ENCODE data around the gene ZMYND8.

The ZMYND8 gene

DNA sequence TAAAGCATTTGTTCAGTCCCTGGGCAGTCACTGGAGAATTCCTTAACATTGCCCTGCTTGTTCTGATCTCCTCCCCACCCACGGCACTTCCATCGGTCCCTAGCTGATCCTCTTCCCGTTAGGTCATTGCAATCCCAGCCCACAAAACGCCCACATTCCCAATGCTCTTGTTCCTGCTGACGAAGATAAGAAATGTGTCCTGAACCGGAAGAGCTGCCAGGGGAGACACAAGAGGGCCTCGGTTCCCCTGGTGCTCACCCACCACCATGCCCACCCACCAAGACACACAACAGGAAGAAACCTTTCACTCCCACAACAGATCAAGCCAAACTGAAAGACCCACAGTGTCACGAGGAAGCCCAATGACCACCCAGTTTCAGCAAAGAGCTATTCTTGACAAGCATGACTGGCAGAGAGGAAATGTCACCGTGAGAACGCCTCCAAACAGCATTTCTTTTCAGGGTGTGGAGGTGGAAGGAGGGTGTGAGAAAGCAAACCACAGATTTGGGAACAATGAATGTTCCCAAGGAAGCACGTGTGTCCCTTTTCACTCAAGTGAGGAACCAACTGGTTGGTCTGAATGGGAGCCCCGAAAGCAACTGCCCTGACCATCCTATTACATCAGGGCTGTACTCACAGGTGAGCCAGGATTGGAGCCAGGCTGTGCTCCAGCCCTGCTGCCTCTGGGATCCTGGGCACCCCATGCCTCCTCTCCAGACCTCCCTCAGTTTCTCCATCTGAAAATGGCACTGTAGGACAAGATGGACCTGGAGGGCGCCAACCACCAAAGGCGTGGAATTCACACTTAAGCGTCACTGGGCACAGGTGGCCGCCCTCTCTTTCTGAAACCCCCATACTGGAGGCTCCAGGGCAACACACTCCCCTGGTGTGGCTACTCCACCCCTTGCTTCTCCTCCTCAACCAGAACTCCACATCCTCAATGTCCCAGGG lies 97.5 kb downstream of the ZMYND8 start:
- no peak overlapping the region for H3K4me3 ChIP-seq (ENCODE audit: low read length)
- H3K9me3 ChIP-seq (replicated peaks; ENCODE audit: insufficient read depth, low read length), result no peaks in the 10 kb centered on the region
- H2AFZ ChIP-seq (ENCODE audit: low read length), result no peak overlapping the region
- TF ChIP-seq EZH2 (optimal IDR thresholded peaks at IDR 0.05; ENCODE audit: low read depth, low read length) (no peak), EZH2phosphoT487 (IDR thresholded peaks at IDR 0.05; ENCODE audit: low read length) (no peak)
- TF ChIP-seq, protein P1, sequence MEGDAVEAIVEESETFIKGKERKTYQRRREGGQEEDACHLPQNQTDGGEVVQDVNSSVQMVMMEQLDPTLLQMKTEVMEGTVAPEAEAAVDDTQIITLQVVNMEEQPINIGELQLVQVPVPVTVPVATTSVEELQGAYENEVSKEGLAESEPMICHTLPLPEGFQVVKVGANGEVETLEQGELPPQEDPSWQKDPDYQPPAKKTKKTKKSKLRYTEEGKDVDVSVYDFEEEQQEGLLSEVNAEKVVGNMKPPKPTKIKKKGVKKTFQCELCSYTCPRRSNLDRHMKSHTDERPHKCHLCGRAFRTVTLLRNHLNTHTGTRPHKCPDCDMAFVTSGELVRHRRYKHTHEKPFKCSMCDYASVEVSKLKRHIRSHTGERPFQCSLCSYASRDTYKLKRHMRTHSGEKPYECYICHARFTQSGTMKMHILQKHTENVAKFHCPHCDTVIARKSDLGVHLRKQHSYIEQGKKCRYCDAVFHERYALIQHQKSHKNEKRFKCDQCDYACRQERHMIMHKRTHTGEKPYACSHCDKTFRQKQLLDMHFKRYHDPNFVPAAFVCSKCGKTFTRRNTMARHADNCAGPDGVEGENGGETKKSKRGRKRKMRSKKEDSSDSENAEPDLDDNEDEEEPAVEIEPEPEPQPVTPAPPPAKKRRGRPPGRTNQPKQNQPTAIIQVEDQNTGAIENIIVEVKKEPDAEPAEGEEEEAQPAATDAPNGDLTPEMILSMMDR (IDR thresholded peaks at IDR 0.05; ENCODE audit: low read length), result no peak
- H3K27me3 ChIP-seq (replicated peaks; ENCODE audit: insufficient read depth, low read length), result no peaks in the 10 kb centered on the region
- H3K27ac ChIP-seq (ENCODE audit: low read length), result peak overlapping the region; percentile 28; the same call in 1 of the 2 replicates
- H3K4me1 ChIP-seq (ENCODE audit: low read length), result peaks cover 49% of the 10 kb centered on the region
- H3K9me2 ChIP-seq (replicated peaks; ENCODE audit: insufficient read depth, low read length), result no peaks in the 10 kb centered on the region
- H3K4me2 ChIP-seq (ENCODE audit: low read depth, low read length), result peak overlapping the region; percentile 16; the same call in 1 of the 2 replicates
- H3K79me2 ChIP-seq (ENCODE audit: low read length), result peaks cover 84% of the 10 kb centered on the region
- peaks cover 9% of the 10 kb centered on the region; the same call in 1 of the 2 replicates for H3K36me3 ChIP-seq (replicated peaks; ENCODE audit: insufficient read depth, low read length)
- H4K20me1 ChIP-seq (ENCODE audit: insufficient read depth, low read length), result no peaks in the 10 kb centered on the region
- no peak overlapping the region for H3K9ac ChIP-seq (ENCODE audit: low read length)
- no peak for DNase-seq
- H3F3A ChIP-seq (ENCODE audit: insufficient read depth, low read length), result peaks cover 27% of the 10 kb centered on the region

DNA sequence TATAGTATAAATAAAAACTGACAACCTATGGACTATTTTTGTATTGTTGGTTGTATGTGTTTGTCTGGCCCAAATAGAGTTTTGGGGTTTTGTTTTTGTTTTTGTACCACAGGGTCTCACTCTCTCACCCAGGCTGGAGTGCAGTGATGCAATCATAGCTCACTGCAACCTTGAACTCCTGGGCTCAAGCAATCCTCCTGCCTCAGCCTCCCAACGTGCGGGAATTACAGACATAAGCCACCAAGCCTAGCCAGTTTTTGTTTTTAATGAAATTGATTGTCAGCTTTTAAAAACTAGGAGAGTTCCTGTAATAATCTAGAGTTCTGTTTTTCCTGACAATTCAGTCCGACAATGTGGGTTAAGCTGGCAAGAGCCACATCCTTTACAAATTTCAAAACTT lies 98.7 kb downstream of the ZMYND8 start:
- no peak for DNase-seq
- H3K27ac ChIP-seq (ENCODE audit: low read length), result no peak overlapping the region
- no peak overlapping the region for H2AFZ ChIP-seq (ENCODE audit: low read length)
- H3K4me2 ChIP-seq (ENCODE audit: low read depth, low read length), result no peak overlapping the region
- no peaks in the 10 kb centered on the region for H3K27me3 ChIP-seq (replicated peaks; ENCODE audit: insufficient read depth, low read length)
- peaks cover 9% of the 10 kb centered on the region; the same call in 1 of the 2 replicates for H3K36me3 ChIP-seq (replicated peaks; ENCODE audit: insufficient read depth, low read length)
- peaks cover 85% of the 10 kb centered on the region for H3K79me2 ChIP-seq (ENCODE audit: low read length)
- H3K4me1 ChIP-seq (ENCODE audit: low read length), result peaks cover 37% of the 10 kb centered on the region
- H3K9me3 ChIP-seq (replicated peaks; ENCODE audit: insufficient read depth, low read length), result no peaks in the 10 kb centered on the region
- TF ChIP-seq, protein P1 (IDR thresholded peaks at IDR 0.05; ENCODE audit: low read length), result no peak
- TF ChIP-seq EZH2phosphoT487 (IDR thresholded peaks at IDR 0.05; ENCODE audit: low read length) (no peak), EZH2 (optimal IDR thresholded peaks at IDR 0.05; ENCODE audit: low read depth, low read length) (no peak)
- H3K9me2 ChIP-seq (replicated peaks; ENCODE audit: insufficient read depth, low read length), result no peaks in the 10 kb centered on the region
- no peak overlapping the region for H3K4me3 ChIP-seq (ENCODE audit: low read length)
- H3F3A ChIP-seq (ENCODE audit: insufficient read depth, low read length), result peaks cover 14% of the 10 kb centered on the region
- no peaks in the 10 kb centered on the region for H4K20me1 ChIP-seq (ENCODE audit: insufficient read depth, low read length)
- H3K9ac ChIP-seq (ENCODE audit: low read length), result no peak overlapping the region

DNA sequence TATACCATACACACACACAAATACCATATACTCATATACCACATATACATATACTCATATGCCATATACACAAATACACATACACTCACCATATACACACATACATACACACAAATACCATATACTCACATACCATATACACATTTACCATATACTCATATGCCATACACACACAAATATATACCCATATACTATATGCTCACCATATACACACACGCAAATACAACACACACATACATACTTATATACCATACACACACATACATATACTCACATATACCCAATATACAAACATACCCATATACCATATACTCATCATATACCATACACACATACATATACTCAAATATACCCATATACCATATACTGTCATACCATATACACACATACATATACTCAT lies 99.2 kb downstream of the ZMYND8 start:
- Histone ChIP-seq H2AFZ (ENCODE audit: low read length) (no peak overlapping the region), H3K4me1 (ENCODE audit: low read length) (peaks cover 33% of the 10 kb centered on the region), H3K9me2 (replicated peaks; ENCODE audit: insufficient read depth, low read length) (no peaks in the 10 kb centered on the region), H3K36me3 (replicated peaks; ENCODE audit: insufficient read depth, low read length) (peaks cover 9% of the 10 kb centered on the region; the same call in 1 of the 2 replicates), H3F3A (ENCODE audit: insufficient read depth, low read length) (peaks cover 9% of the 10 kb centered on the region), H3K9ac (ENCODE audit: low read length) (no peak overlapping the region), H3K9me3 (replicated peaks; ENCODE audit: insufficient read depth, low read length) (no peaks in the 10 kb centered on the region), H3K4me2 (ENCODE audit: low read depth, low read length) (no peak overlapping the region), H3K79me2 (ENCODE audit: low read length) (peaks cover 87% of the 10 kb centered on the region), H3K27ac (ENCODE audit: low read length) (no peak overlapping the region), H3K4me3 (ENCODE audit: low read length) (no peak overlapping the region), H3K27me3 (replicated peaks; ENCODE audit: insufficient read depth, low read length) (no peaks in the 10 kb centered on the region), H4K20me1 (ENCODE audit: insufficient read depth, low read length) (no peaks in the 10 kb centered on the region)
- no peak for TF ChIP-seq EZH2 (optimal IDR thresholded peaks at IDR 0.05; ENCODE audit: low read depth, low read length)
- TF ChIP-seq, protein P1 (IDR thresholded peaks at IDR 0.05; ENCODE audit: low read length), result no peak
- TF ChIP-seq EZH2phosphoT487 (IDR thresholded peaks at IDR 0.05; ENCODE audit: low read length), result no peak
- DNase-seq, result no peak
